Neuron (in vitro differentiated cells): ENCODE results near the gene ITIH1.
"Not testable (repeated sequence)": the region's sequence is repeated elsewhere in the genome, so short reads cannot be mapped to it uniquely, and the experiment has no call there.

ENCODE experiments used
- H2AFZ ChIP-seq: one replicate; pipeline ENCODE4 v1.6.1; 2013; ENCODE audit warnings: low read depth, mild to moderate bottlenecking, inconsistent platforms, low read length, moderate library complexity
- H3K27me3 ChIP-seq: one replicate; pipeline ENCODE4 v1.6.1; 2013; ENCODE audit warnings: low read length; ENCODE audit not compliant: insufficient read depth
- H3K36me3 ChIP-seq: one replicate; pipeline ENCODE4 v1.6.1; 2013; ENCODE audit warnings: low read length; ENCODE audit not compliant: insufficient read depth
- H3K4me1 ChIP-seq: one replicate; pipeline ENCODE4 v1.6.1; 2013; ENCODE audit warnings: low read length; ENCODE audit not compliant: insufficient read depth
- H3K4me3 ChIP-seq: 2 replicates; pipeline ENCODE4 v1.5.1; 2013; ENCODE audit warnings: mild to moderate bottlenecking, low read length, moderate library complexity
- H3K9me3 ChIP-seq: one replicate; pipeline ENCODE4 v1.6.1; 2013; ENCODE audit warnings: low read length

Gene ITIH1

GRCh38 chr3:52763466-52763865, 13.9 kb upstream of the ITIH1 start:
- Histone ChIP-seq H3K9me3 (no peaks in the 10 kb centered on the region), H3K36me3 (peaks cover 80% of the 10 kb centered on the region), H3K4me1 (no peaks in the 10 kb centered on the region), H3K27me3 (no peaks in the 10 kb centered on the region), H2AFZ (no peak overlapping the region), H3K4me3 (no peak overlapping the region)

- H3K4me3 ChIP-seq, result peak overlapping the region; percentile 61
- peaks cover 25% of the 10 kb centered on the region for H3K36me3 ChIP-seq
- peak overlapping the region; percentile 88 for H2AFZ ChIP-seq
- H3K27me3 ChIP-seq, result no peaks in the 10 kb centered on the region
- peaks cover 9% of the 10 kb centered on the region for H3K4me1 ChIP-seq
- no peaks in the 10 kb centered on the region for H3K9me3 ChIP-seq
These were observed 7.5 kb upstream of the ITIH1 start for GRCh38 chr3:52769786-52770455.

GRCh38 chr3:52770496-52771333, 6.7 kb upstream of the ITIH1 start, which contains the start of gene NEK4:
Gene NEK4, minus strand, starts transcription at chr3:52770940. Its CDS starts 194 bp downstream, at chr3:52770746.
- Histone ChIP-seq H3K27me3 (peaks cover 2% of the 10 kb centered on the region), H2AFZ (peak within 1 kb of the TSS; percentile 88), H3K36me3 (peaks cover 17% of the 10 kb centered on the region), H3K4me3 (peak within 1 kb of the TSS; percentile 61), H3K4me1 (peaks cover 9% of the 10 kb centered on the region), H3K9me3 (no peaks in the 10 kb centered on the region)

GRCh38 chr3:52771334-52771681, 6.1 kb upstream of the ITIH1 start:
- peak overlapping the region; percentile 61 for H3K4me3 ChIP-seq
- peak overlapping the region; percentile 88 for H2AFZ ChIP-seq
- peaks cover 9% of the 10 kb centered on the region for H3K4me1 ChIP-seq
- peaks cover 11% of the 10 kb centered on the region for H3K36me3 ChIP-seq
- peaks cover 2% of the 10 kb centered on the region for H3K27me3 ChIP-seq
- H3K9me3 ChIP-seq, result no peaks in the 10 kb centered on the region

- Histone ChIP-seq H2AFZ (peak overlapping the region; percentile 88), H3K9me3 (no peaks in the 10 kb centered on the region), H3K36me3 (peaks cover 10% of the 10 kb centered on the region), H3K4me1 (peaks cover 9% of the 10 kb centered on the region), H3K27me3 (peaks cover 2% of the 10 kb centered on the region), H3K4me3 (peak overlapping the region; percentile 61)
These were observed 5.7 kb upstream of the ITIH1 start for GRCh38 chr3:52771702-52772101.

- no peak overlapping the region for H3K4me3 ChIP-seq
- H3K4me1 ChIP-seq, result peaks cover 9% of the 10 kb centered on the region
- peaks cover 2% of the 10 kb centered on the region for H3K27me3 ChIP-seq
- H3K36me3 ChIP-seq, result no peaks in the 10 kb centered on the region
- no peak overlapping the region for H2AFZ ChIP-seq
- H3K9me3 ChIP-seq, result no peaks in the 10 kb centered on the region
These were observed 3.9 kb upstream of the ITIH1 start for GRCh38 chr3:52773361-52774065.

- H3K4me1 ChIP-seq, result peaks cover 8% of the 10 kb centered on the region
- H2AFZ ChIP-seq, result no peak overlapping the region
- no peak overlapping the region for H3K4me3 ChIP-seq
- no peaks in the 10 kb centered on the region for H3K36me3 ChIP-seq
- H3K9me3 ChIP-seq, result no peaks in the 10 kb centered on the region
- H3K27me3 ChIP-seq, result peaks cover 2% of the 10 kb centered on the region
These were observed 3.2 kb upstream of the ITIH1 start for GRCh38 chr3:52774066-52774713.

GRCh38 chr3:52774901-52775864, 2.2 kb upstream of the ITIH1 start:
- H2AFZ ChIP-seq, result no peak overlapping the region
- no peaks in the 10 kb centered on the region for H3K36me3 ChIP-seq
- no peaks in the 10 kb centered on the region for H3K4me1 ChIP-seq
- no peak overlapping the region for H3K4me3 ChIP-seq
- H3K27me3 ChIP-seq, result peaks cover 2% of the 10 kb centered on the region
- no peaks in the 10 kb centered on the region for H3K9me3 ChIP-seq

- no peaks in the 10 kb centered on the region for H3K36me3 ChIP-seq
- no peak overlapping the region for H3K4me3 ChIP-seq
- no peak overlapping the region for H2AFZ ChIP-seq
- no peaks in the 10 kb centered on the region for H3K9me3 ChIP-seq
- H3K4me1 ChIP-seq, result no peaks in the 10 kb centered on the region
- H3K27me3 ChIP-seq, result peaks cover 2% of the 10 kb centered on the region
These were observed 1.5 kb upstream of the ITIH1 start for GRCh38 chr3:52775877-52776276.

- H3K36me3 ChIP-seq, H3K4me1 ChIP-seq, H2AFZ ChIP-seq, H3K9me3 ChIP-seq, H3K27me3 ChIP-seq, H3K4me3 ChIP-seq: not testable (repeated sequence)
These were observed 913 bp upstream of the ITIH1 start for GRCh38 chr3:52776486-52776885.

- H3K36me3 ChIP-seq, result no peaks in the 10 kb centered on the region
- no peaks in the 10 kb centered on the region for H3K9me3 ChIP-seq
- peaks cover 2% of the 10 kb centered on the region for H3K27me3 ChIP-seq
- H3K4me1 ChIP-seq, result no peaks in the 10 kb centered on the region
- H3K4me3 ChIP-seq, result no peak overlapping the region
- no peak overlapping the region for H2AFZ ChIP-seq
These were observed 783 bp downstream of the ITIH1 start for GRCh38 chr3:52777959-52778805.
